Endodermal cell (in vitro differentiated cells): ENCODE data around the gene FHDC1. TPM values are rescaled to one million over a fixed set of nuclear protein-coding genes. Genes with fewer than 3 reads are reported as not detected.

Source experiments
- DNase-seq: peaks from one replicate; pipeline ENCODE4 v3.0.0-alpha.2; 2017
- H3K27ac ChIP-seq: 2 replicates; pipeline ENCODE4 v1.5.1; 2013; ENCODE audit warnings: mild to moderate bottlenecking, low read depth, low read length, moderate library complexity
- H3K27me3 ChIP-seq: 2 replicates; pipeline ENCODE4 v1.6.1; 2013; ENCODE audit warnings: mild to moderate bottlenecking, low read length, moderate library complexity; ENCODE audit not compliant: insufficient read depth, control insufficient read depth, poor library complexity, severe bottlenecking
- H3K36me3 ChIP-seq: 2 replicates; pipeline ENCODE4 v1.7.0; 2013; ENCODE audit warnings: mild to moderate bottlenecking, low read length, moderate library complexity; ENCODE audit not compliant: control insufficient read depth, insufficient read depth
- H3K4me1 ChIP-seq: one replicate; pipeline ENCODE4 v1.7.0; 2013; ENCODE audit warnings: low read length; ENCODE audit not compliant: control insufficient read depth, insufficient read depth
- H3K4me3 ChIP-seq: 2 replicates; pipeline ENCODE4 v1.5.1; 2013; ENCODE audit warnings: mild to moderate bottlenecking, low read length, moderate library complexity
- H3K9ac ChIP-seq: 2 replicates; pipeline ENCODE4 v1.6.1; 2013; ENCODE audit warnings: mild to moderate bottlenecking, low read length, moderate library complexity; ENCODE audit not compliant: poor library complexity, severe bottlenecking; ENCODE audit errors: extremely low read depth
- H3K9me3 ChIP-seq: 2 replicates; pipeline ENCODE4 v1.6.1; 2013; ENCODE audit warnings: mild to moderate bottlenecking, low read length, moderate library complexity; ENCODE audit not compliant: control insufficient read depth
- H3K27ac Mint-ChIP-seq: 2 replicates; pipeline ENCODE4 v1.8.0; 2020; ENCODE audit warnings: mixed read lengths
- H3K27me3 Mint-ChIP-seq: 2 replicates; pipeline ENCODE4 v1.8.0; 2021; ENCODE audit warnings: mild to moderate bottlenecking, mixed read lengths; ENCODE audit not compliant: insufficient read depth
- H3K36me3 Mint-ChIP-seq: 2 replicates; pipeline ENCODE4 v1.8.0; 2020; ENCODE audit warnings: low read depth, mixed read lengths
- H3K4me1 Mint-ChIP-seq: 2 replicates; pipeline ENCODE4 v1.8.0; 2020; ENCODE audit warnings: mixed read lengths
- H3K4me3 Mint-ChIP-seq: 2 replicates; pipeline ENCODE4 v1.8.0; 2020; ENCODE audit warnings: mild to moderate bottlenecking, moderate library complexity, mixed read lengths
- H3K9me3 Mint-ChIP-seq: 2 replicates; pipeline ENCODE4 v1.8.0; 2020; ENCODE audit warnings: mild to moderate bottlenecking, mixed read lengths
- WGBS, 2 experiments: methylation state at CpG; one replicate each; pipeline versions ENCODE4 v1.1.5 to v1.1.7; 2013; ENCODE audit warnings: missing lambda C conversion rate in 2 of 2, mixed read lengths in 1 of 2; ENCODE audit not compliant: insufficient coverage in 1 of 2, insufficient read length in 1 of 2; 5-methylcytosine and 5-hydroxymethylcytosine counted together
- total RNA-seq, 2 donors: library from RNA; stranded (reverse); fragmentation: NEBNext Ultra II Directional in 1 of 2; extraction: Animal tissue kit (Norgen Biotek cat#: 25700) in 1 of 2; gene quantifications; 2 replicates in 1 of 2; 3 replicates in 1 of 2; pipeline ENCODE4 v1.2.1, GENCODE V29; 2021
- TF ChIP-seq, protein P1 (sequence below): fragments of 200-600 bp; sonication (generic); conservative IDR thresholded peaks from 2 replicates; pipeline ENCODE4 v1.5.0; 2021; ENCODE audit warnings: antibody characterized with exemption, mild to moderate bottlenecking

Gene FHDC1
- total RNA-seq, 2 donors from 2014 or later: 2.5 to 7.9 TPM

DNA sequence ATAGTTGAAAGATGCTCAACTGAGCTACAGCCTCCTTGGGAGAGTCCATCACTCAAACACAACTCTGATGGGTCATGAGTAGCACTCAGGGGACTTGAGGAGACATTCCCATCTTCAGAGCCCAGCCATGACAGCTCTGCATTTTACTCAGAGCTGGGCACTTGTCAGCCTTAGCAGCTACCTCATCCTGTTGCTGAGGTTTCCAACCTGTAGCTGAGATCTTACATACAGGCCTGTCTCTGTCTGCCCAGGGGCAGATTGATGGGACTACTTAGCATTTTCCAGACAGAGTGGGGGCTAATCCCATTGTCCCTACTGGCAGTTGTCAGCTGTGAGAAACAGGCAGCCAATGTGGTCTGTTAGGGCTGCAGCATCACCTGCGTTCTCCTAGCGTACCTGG lies 3.5 kb downstream of the FHDC1 start:
- Mint-ChIP-seq H3K4me3 (no peak overlapping the region), H3K36me3 (peaks cover 7% of the 10 kb centered on the region), H3K9me3 (no peaks in the 10 kb centered on the region), H3K27ac (no peak overlapping the region), H3K4me1 (peaks cover 14% of the 10 kb centered on the region), H3K27me3 (peaks cover 28% of the 10 kb centered on the region)
- Histone ChIP-seq H3K4me1 (peaks cover 3% of the 10 kb centered on the region), H3K9ac (no peak overlapping the region), H3K27me3 (peaks cover 33% of the 10 kb centered on the region), H3K27ac (no peak overlapping the region), H3K4me3 (no peak overlapping the region), H3K9me3 (no peaks in the 10 kb centered on the region), H3K36me3 (peaks cover 3% of the 10 kb centered on the region)
- peak; percentile 35 for DNase-seq
- WGBS, 2 experiments: 84 to 93% methylated on average over 2 of the region's 2 CpGs
- TF ChIP-seq, protein P1, sequence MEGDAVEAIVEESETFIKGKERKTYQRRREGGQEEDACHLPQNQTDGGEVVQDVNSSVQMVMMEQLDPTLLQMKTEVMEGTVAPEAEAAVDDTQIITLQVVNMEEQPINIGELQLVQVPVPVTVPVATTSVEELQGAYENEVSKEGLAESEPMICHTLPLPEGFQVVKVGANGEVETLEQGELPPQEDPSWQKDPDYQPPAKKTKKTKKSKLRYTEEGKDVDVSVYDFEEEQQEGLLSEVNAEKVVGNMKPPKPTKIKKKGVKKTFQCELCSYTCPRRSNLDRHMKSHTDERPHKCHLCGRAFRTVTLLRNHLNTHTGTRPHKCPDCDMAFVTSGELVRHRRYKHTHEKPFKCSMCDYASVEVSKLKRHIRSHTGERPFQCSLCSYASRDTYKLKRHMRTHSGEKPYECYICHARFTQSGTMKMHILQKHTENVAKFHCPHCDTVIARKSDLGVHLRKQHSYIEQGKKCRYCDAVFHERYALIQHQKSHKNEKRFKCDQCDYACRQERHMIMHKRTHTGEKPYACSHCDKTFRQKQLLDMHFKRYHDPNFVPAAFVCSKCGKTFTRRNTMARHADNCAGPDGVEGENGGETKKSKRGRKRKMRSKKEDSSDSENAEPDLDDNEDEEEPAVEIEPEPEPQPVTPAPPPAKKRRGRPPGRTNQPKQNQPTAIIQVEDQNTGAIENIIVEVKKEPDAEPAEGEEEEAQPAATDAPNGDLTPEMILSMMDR: no peak

DNA sequence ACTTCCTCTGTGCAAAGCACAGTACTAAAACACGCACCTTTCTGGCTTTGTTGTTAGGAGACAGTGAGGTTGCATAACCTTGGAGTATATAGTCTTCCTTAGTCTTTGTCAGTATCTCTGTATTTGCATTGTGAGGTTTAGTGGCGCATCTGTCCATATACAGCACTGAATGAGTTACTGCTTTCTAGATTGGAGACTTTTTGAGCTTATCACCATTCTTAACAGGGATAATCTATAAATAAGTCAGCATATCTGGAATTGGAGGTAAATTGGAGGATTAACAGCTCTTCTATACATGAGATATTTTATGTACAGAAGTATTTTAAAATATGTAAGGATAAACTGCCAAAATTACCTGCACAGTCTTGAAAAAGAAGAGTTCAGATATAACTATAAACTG lies 4.3 kb downstream of the FHDC1 start:
- Histone ChIP-seq H3K9me3 (no peaks in the 10 kb centered on the region), H3K27me3 (peaks cover 33% of the 10 kb centered on the region), H3K9ac (no peak overlapping the region), H3K27ac (no peak overlapping the region), H3K4me3 (no peak overlapping the region), H3K4me1 (peaks cover under 1% of the 10 kb centered on the region), H3K36me3 (peaks cover 3% of the 10 kb centered on the region)
- H3K27me3 Mint-ChIP-seq: peaks cover 27% of the 10 kb centered on the region
- WGBS, 2 experiments: 94 to 100% methylated on average over 1 to 2 of the region's 2 CpGs
- no peak overlapping the region for H3K4me3 Mint-ChIP-seq
- H3K36me3 Mint-ChIP-seq: peaks cover 7% of the 10 kb centered on the region
- H3K4me1 Mint-ChIP-seq: peaks cover 7% of the 10 kb centered on the region
- no peak for DNase-seq
- TF ChIP-seq, protein P1: no peak
- no peak overlapping the region for H3K27ac Mint-ChIP-seq
- H3K9me3 Mint-ChIP-seq: no peaks in the 10 kb centered on the region

DNA sequence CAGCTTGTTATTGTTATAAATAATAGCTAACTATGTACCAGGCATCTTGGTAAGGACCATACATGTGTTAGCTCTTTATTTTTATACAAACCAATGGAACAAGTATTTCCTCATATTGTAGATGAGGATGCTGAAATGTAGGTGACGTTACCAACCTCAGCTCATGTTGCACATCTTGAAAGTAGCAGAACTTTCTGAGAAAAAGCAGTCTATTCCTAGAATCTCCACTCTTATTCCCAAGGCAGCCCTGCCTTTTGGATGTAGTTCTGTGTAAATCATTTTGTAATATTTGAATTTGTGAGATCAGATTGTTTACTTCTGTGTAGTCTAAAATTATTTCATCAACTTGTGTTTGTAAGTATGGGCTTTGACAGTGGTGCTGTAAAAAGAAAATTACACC lies 5.3 kb downstream of the FHDC1 start:
- Mint-ChIP-seq H3K27ac (no peak overlapping the region), H3K4me3 (no peak overlapping the region), H3K36me3 (peaks cover 10% of the 10 kb centered on the region), H3K4me1 (peaks cover 4% of the 10 kb centered on the region), H3K27me3 (peaks cover 27% of the 10 kb centered on the region), H3K9me3 (no peaks in the 10 kb centered on the region)
- Histone ChIP-seq H3K9ac (no peak overlapping the region), H3K27ac (no peak overlapping the region), H3K4me3 (no peak overlapping the region), H3K36me3 (peaks cover 3% of the 10 kb centered on the region), H3K27me3 (peaks cover 33% of the 10 kb centered on the region), H3K4me1 (no peaks in the 10 kb centered on the region), H3K9me3 (no peaks in the 10 kb centered on the region)
- TF ChIP-seq, protein P1: no peak
- 93% methylated on average over 1 of the region's 1 CpG; no CpG with 5 or more reads in 1 of the 2 experiments for WGBS, 2 experiments
- DNase-seq: no peak
